Measurements from ENCODE around the gene PLXNA4.
A peak's percentile ranks its signal among the peaks of the same experiment; 100 is the strongest.

PLXNA4 gene

DNA sequence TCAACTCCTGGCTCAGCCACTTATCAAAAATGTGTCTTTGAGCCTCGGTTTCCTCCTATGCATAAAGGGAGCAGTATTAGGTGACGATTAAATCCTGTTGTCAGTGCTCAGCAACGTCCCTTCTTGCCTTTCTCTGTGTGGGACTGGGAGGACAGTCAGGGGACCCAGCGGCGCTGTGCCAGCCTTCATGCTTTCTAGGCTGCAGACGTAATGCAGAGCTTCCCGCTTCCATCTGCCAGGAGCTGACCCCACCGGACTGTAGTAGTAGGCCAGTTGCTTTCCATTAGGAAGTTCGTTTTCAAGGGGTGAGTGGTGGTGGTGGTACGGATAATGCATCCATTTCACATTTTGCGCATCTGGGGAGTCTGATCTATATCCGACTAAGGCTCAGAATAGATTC lies 321.8 kb downstream of the PLXNA4 start:
- no peak for DNase-seq

DNA sequence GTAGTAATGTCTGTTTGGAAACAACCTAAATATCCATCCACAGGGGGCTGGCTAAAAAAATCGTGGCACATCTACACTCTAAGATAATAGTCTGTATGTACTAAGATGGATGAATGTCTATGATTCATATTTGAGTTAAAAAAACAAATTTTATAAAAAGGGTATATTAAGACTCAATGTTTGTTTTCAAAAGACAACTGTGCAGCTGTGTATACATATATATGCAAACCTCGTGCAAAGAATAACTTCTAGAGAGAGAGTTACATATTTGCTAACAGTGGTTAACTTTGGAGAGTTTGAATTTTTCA lies 323.5 kb downstream of the PLXNA4 start:
- no peak for DNase-seq

DNA sequence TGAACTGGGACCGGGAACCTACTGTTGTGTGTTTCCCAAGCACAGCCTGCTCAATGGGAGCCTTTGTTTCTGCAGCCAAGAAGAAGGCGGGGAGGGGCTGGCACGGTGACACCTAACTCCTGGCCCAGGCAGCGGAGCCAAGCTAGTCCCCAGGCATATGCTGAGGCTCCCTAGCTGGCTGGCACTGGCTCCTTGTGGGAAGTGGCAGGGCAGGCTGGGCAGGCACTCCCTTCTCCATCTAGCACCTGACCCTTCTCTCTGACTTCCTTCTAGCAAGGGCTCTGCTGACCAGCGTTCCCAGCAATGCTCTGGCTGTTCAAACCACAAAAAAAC lies 325.0 kb downstream of the PLXNA4 start:
- DNase-seq, result no peak

DNA sequence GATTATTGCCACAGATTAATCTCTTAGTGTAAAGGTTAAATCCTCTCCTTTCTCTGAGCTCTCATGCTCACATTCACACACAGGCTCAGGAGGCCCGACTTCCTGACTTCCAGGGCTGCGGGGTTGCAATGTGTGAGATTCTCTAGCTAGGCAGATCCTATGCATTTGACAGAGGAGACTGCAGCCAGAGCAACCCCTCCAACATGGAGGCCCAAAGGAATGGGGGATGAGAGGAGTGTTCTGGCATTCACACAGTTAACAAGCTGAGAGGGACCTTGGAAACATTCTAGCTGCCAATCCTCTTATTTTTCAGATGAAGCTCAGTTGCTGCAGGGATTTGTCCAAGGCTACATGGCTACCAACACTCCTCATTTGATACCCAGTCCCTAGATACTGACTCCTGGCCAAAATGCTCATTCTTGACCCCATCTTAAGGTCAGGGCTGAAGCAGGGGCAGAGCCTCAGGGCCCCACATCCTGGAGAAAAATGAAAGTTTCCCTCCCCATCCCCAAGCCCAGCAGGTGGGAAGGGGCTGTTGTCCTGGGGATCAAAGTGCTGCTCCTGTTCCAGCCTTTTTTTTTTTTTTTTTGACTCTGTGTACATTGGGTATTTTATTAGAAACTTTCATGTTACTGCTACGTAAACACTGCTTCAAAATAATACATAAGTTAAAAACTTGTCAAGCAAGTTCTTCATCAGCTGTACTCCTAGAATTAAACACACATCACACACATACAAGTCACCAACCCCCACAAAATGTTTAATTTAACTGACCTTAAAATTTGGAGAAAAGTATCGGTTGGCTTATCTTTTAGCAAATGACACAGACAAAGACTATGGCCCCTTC lies 325.6 kb downstream of the PLXNA4 start:
- DNase-seq, result no peak

DNA sequence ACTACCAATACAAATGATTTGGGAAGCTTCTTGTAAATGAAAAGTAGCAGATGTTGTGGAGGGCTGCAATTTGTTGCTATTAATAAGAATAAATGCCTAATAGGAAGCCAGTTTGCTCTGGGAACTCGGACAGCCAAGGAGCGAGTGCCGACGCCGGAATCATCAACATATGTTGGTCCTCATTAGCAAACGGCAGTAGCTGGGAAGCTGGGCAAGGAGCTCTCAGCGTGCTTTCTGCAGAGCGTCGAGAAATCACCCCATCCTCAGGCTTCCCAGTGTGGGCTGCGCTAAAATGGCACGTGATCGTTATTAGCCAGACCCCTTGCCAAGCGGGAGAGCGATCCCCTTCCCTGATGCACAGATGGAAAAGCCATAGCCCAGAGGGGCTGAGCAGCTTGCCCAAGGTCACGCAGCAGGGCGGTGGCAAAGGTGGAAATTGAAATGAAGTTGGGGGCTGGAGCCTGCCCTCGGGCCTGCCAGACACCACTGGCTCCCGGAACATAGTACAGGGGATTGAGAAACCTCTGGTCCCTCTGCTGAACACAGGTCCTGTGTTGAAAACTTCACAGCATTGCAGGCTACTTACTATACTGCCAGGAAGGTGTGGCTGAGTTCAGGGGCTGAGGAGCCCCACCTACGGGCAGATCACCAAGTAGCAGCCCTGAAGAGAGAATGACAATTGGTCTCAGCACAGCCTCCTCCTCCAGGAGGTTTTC lies 326.9 kb downstream of the PLXNA4 start:
- DNase-seq, result peak; percentile 59

DNA sequence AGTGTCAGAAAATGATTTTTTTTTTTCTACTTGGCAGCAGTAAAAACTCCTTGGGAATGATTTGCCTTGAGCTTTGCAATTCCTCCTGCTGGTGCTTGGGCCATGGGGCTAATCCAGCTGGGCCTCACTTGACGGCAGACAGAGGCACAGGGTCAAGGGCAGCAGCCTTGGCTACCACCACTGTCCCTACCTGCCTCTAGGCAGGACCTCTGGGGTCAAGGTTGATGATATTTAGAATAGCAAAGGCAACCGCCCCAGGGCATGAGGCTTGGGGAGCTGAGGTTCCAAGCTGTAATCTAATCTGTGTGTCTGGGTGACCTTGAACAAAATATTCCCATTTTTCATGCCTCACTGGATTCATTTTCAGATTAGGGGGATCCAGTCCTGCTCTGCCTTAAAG lies 327.4 kb downstream of the PLXNA4 start:
- DNase-seq, result no peak

DNA sequence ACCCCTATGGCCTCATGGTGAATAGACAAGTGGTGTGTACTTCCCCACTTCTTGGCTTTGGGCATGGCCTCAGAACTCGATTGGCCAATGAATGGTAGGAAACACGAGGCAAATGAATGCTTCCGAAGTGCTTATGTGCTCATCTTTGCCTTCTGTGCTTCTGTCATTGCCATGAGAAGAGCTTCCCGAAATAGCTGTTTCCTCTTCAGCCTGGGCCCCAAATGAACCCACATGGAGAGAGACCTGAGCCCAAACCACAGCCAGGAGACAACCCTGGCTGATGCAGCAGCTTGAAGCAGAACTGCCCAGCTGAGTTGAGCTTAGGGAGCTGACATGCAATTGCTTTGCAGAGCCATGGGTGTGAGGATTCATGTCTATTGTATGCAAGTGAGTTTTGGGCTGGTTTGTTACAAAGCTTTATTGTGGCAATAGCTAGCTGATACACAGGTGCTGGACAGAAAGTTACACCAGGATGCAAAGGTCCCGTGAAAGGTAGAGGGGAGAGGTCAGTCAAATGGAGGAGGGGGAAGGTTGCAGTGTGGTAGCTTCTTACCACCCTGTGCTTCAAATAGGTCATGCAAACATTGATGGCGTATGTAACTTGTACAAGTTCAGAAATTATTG lies 328.2 kb downstream of the PLXNA4 start:
- no peak for DNase-seq

DNA sequence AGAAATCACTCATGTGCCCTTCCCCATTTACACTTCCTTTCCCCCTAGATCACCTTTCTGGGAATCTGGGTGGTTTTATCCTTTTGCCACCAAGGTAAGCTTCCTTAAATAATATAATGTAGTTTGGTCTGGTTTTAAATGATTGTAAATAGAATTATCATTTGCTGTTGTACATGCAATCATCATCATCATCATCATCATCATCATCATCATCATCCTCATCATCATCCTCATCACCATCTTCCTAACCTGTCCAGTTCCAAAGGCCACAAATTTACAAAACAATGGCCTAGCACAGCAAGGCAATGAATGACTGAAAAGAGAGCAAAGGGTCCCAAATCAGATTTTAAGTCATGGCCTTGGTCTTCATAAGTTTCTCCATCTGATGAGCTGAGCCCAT lies 329.7 kb downstream of the PLXNA4 start:
- no peak for DNase-seq

DNA sequence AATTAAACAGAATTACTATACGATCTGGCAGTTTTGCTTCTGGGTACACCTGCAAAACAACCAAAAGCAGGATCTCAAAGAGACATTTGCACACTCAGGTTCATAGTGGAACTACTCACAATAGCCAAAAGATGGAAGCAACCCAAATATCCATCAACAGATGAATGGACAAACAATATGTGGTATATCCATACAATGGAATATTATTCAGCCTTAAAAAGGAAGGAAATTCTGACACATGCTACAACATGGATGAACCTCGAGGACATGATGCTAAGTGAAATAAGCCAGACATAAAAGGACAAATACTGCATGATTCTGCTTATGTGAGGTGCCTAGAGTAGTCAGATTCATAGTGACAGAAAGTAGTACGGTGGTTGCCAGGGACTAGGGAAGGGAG lies 330.7 kb downstream of the PLXNA4 start:
- DNase-seq, result no peak

DNA sequence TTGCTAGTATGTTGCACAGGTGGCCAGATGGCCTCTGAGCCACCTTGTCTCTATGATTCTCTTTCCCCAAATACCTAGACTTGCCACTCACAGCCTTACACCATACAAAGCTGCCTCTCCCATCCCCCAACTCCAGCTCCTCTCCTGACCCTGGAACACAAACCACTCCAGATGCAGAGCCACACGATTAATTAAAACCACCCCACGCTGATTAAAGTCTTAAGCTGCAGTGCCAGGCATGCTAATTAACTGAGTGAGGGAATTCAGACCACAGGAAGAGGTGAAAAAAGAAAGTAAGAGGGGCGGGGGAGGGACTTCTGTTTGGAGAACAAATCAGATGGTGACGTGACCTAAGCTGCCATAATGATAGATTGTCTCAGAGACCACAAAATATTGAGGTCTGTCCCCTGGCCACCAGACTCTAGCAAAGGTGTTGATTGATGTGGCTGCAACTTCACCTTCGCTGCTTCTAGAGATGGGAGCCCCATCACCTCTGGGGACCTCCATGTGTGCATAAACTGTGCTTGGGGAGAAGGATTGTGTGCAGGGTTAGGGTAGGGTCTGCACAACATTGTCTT lies 331.3 kb downstream of the PLXNA4 start:
- peak; percentile 65 for DNase-seq

DNA sequence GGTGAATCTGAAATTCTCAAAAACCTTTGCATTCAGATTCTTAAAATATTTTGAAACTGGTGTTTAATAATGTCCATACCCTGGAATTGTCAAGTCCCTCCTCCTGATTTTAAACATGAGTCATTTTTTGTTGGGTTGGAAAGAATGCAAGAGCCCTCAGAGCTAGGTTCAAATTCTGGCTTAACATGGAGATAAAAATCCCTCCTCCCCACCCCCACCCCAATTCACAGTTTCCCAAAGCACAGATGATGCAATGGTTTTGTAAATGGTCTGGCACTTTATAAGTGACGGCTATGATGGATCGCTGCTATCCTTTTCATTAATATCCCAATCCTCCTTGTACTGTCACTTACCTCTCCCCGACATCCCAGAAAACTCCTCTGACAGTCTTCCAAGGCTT lies 332.8 kb downstream of the PLXNA4 start:
- DNase-seq, result peak; percentile 94

DNA sequence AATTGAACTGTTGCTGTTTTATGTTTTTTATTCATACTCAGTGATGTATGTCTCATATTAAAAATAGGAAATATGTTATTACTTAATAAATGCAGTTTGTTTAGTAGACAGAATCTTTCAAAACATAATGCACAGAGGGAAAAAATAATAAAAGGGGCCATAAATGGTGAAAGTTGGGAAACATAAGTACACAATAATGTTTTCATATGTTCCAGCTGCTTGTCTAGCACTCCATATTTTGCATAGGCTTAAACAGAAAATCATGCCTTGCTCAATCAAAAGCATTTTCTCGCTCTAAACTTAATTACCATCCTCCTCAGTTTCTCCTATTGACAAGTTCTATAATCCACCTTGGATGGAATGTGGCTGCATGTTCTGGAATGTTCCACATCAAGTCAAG lies 333.2 kb downstream of the PLXNA4 start:
- no peak for DNase-seq

DNA sequence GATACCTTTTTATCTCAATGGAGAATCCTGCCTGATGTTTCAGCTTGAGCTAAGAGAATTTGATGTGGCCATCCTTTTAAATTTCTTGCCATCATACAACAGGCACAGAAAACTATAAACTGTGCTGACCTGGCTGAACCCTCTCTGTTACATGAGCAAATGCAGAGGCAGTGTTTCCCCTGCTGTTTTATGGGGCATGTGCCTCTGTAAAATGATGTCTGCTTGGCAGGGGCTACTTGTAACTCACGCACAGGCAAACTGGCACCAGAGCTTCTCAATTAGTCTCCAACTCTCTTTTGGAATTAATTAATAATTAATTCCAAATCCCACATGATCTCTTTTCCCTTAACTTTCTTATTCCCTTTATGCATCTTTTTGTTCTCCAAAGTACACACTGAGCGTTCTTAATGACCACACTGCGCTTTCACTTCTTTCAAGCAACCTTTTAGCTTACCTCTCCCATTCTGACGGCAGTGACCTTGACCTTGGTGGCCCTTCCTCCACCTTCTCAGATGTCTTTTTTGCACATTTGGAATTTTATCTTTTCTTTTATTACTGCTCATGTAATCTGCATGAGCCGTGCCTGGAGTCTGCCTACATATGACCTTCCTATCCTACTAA lies 334.0 kb downstream of the PLXNA4 start:
- DNase-seq, result no peak

DNA sequence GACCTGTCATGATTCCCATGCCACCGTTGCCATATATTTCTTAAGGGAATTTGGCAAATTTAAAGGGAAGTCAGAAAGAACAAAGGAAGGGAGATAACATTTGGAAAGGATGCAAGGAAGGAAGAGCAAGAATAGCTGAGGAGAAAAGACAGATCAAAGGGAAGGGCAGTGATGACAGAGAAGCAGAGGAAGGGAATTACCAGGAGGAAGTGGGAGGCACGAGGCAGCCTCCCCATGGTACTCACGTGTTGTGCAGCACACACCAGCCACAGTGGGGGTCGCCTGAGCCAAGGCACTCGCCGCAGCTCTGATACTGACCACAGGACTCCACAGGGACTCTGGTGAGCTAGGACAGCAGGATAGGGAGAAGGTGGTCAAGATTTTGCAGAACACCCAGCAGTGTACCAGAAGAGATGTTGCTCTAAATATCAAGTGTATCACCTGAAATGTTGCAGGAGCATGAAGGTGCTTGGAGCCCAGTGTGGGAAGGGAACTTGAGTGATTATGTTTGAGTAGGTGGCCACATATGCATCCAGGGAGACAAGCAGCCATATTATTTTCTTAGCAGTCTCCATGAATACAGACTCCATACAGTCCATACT lies 335.3 kb downstream of the PLXNA4 start:
- DNase-seq, result no peak

DNA sequence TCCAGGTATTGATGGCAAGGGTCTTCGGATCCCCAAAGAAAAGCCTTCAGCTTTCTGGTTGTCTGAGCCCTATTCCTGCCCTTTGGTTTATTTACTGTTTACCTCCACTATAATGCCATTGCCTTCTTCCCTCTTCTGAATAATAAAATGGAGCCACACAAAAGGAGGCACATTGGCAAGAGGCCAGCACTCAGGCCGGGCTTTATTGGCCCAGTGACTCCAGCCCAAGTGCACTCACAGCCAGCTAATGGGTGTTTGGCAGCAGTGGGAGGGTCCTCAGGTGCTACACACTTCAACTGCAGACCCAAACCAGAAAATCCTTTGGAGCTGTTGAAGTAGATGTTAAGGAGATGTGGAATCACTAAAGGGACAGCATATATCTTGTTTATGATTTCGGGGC lies 336.0 kb downstream of the PLXNA4 start:
- no peak for DNase-seq

DNA sequence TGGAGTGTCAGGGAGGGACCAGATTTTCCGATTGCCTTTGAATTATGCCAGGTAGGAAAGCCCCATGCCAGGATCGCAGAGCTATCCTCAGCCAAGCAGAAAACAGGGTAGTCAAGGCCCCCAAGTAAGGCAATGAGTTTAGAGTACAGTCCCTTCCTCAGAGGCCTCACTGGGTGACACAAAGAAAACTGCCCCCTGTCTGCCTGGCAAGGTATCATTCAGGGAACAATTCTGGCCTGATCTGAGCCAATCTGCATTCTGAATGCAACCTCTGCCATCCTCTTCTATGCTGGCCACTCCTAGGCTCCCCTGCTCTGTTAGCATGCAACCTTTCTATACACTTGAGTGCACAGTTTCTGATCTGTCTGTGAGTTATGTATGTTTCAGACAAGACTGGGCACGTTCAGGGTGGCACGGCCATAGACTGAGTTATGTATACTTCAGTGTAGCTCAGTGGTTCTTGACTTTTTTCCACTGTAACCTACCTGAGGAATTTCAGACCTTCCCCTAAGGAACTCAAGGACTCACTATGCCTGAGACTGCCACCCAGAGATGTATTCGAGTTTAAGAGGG lies 336.8 kb downstream of the PLXNA4 start:
- DNase-seq, result no peak

DNA sequence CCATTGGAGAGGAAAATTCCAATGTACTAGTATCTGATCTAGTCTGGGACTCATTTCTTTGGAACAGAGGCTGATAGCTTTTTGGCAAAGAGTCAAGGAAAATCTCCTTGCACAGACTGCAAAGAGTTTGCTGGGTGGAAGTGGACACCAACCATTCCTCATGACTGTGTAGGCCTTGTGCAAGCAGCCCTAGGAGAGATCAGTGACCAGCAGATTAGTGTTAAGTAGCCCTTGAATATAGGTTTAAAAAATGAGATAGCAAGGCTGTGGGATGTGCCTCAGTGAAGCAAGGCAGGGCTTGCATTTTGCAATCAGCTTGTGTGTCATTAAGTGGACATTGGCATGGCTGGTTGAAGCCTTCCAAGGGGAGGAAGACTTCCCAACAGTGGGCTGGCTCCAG lies 341.6 kb downstream of the PLXNA4 start:
- DNase-seq, result peak; percentile 25

DNA sequence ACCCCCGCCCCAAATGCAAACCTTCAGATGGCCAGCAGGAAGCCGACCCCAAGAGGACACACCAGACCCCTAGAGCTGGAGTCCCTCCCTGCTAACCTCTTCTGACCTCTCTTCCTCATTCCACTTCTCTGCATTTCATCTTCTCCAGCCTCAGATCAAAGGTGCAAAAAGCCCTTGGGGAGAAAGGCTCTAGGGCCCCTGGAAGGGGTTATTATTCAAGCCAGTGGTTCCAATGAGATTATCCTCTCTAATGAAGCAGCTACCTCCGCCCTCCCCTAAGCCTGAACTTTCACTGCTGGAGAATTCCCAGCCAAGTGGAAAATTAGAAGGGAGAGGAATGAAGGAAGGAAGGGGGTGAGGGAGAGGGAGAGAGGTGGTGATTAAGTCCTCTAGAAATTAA lies 343.9 kb downstream of the PLXNA4 start:
- no peak for DNase-seq

DNA sequence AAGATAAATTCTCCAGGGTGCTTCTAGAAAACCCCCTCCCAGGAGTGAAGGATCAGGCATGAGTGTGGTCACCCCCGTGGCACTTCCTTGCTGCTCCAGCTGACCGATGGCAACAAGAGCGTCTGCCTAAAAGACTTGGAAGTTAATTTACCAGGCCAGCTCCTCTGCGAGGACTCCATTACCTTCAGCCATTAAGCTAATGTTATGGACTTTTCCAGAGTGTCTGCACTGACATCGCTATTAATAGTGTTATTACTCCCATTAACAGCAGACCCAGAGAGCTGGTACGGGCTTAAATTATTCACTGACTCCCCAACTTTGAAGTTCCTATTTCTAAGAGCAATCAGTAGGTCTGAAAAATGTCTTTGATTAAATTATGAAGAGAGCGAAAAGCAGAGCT lies 345.8 kb downstream of the PLXNA4 start:
- DNase-seq, result no peak

DNA sequence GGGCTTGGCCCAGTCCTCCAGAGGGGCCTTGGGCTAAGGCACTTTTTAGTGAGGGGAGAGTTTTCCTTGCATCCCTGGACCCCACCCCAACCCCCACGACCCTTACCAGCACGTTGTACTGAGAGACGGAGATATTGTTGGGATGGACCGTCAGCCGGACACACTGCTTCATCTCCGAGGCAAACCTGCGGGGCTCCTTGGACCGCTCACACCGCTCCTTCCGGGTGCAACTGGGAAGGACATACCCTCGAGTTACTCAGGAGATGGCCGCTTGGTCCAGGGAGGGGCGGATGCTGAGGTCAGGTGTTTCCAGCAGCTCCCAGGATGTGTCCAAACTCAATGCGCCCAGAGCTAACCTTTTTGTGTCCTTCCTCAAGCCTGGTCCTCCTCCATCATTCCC lies 348.0 kb downstream of the PLXNA4 start:
- no peak for DNase-seq

DNA sequence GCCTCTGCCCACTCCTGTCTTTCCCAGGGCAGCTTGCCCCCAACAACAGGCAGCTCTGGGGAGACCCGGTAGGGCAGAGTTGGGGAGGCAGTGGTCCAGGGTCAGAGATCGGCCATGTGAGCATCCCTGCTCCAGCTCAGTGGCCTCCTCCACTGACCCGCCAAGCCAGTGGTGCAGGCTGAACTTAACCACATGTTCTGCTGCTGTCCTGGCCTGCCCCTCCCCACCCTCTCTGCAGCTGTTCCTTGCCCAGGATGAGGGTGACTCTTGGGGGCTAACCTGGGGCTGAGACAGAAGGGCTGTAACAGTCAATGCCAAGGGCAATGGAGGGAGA lies 349.3 kb downstream of the PLXNA4 start:
- DNase-seq, result no peak

DNA sequence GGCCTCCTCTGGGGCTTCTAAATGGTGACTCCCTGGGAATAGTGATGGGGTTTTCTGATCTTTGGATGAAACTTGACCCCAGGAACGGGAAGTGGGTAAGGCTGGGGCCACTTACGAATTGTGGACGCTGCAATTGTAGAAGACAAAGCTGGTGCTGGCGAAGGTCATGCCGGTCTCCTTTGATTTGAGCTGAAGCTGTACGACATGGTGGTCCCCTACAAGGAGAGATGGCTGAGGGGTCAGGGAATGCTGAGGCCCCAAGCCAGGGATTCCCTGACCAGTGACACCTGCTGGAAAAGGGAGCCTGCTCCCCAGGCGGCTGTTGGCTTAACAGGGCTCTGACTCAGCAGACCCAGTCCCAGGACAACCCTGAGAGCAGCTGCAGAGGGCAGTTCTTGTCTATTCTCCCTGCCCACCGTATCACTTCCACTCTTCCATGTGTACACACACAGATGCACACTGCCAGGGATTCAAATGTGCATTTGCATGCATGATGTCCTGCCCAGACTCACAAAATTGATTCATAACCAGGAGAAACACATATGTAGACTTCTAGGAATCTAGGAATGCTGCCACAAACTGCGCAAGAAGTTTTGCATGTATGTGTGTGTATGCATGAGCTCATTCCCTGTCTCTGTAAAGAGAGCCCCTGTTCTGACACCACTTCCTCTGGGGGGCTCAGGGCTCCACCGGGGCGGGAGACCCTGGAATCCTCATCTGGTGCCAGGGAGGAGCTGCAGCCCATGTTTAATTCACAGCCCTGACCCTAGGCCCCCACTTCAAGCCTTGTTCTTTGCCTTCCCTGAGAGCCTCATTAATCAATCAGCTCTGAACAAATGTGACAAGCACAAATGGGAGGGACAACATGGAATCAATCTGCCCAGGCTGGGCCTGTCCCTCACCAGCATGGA lies 350.0 kb downstream of the PLXNA4 start:
- DNase-seq, result peak; percentile 82
